LNCaP clone FGC (cell line): ENCODE measurements around the gene ZCCHC7.

Experiments
- DNase-seq: peaks from one replicate; pipeline ENCODE4 v3.0.0-alpha.2; 2011; ENCODE audit warnings: low read depth
- H3K4me3 ChIP-seq: 2 replicates; pipeline ENCODE4 v1.5.1; 2011; ENCODE audit warnings: mild to moderate bottlenecking, low read depth, low read length, control low read depth
- CTCF ChIP-seq: IDR thresholded peaks from 2 replicates; pipeline ENCODE4 v1.5.1; 2012; ENCODE audit warnings: mild to moderate bottlenecking; ENCODE audit not compliant: control insufficient read depth, insufficient read depth; ENCODE audit errors: extremely low read depth

The ZCCHC7 gene

GRCh38 chr9:37382982-37383357 lies 262.6 kb downstream of the ZCCHC7 start:
- DNase-seq = no peak
- no peak overlapping the region for H3K4me3 ChIP-seq
- TF ChIP-seq CTCF = no peak

GRCh38 chr9:37383393-37383792 lies 263.0 kb downstream of the ZCCHC7 start:
- no peak for TF ChIP-seq CTCF
- no peak overlapping the region for H3K4me3 ChIP-seq
- no peak for DNase-seq

- no peak overlapping the region for H3K4me3 ChIP-seq
- DNase-seq = no peak
- no peak for TF ChIP-seq CTCF
Observed at GRCh38 chr9:37383876-37384746, 263.7 kb downstream of the ZCCHC7 start.

GRCh38 chr9:37385286-37385685 lies 264.9 kb downstream of the ZCCHC7 start:
- no peak for DNase-seq
- no peak for TF ChIP-seq CTCF

GRCh38 chr9:37386988-37387387 lies 266.6 kb downstream of the ZCCHC7 start:
- no peak for TF ChIP-seq CTCF
- H3K4me3 ChIP-seq = no peak overlapping the region
- no peak for DNase-seq

More at GRCh38 chr9:37385286-37385685, 264.9 kb downstream of the ZCCHC7 start:
- no peak overlapping the region for H3K4me3 ChIP-seq

GRCh38 chr9:37390759-37391158 lies 270.4 kb downstream of the ZCCHC7 start:
- no peak for DNase-seq
- peak; percentile 37 for TF ChIP-seq CTCF
- H3K4me3 ChIP-seq = no peak overlapping the region

- no peak for TF ChIP-seq CTCF
- DNase-seq = no peak
Observed at GRCh38 chr9:37392272-37392671, 271.9 kb downstream of the ZCCHC7 start.

More at GRCh38 chr9:37392272-37392671, 271.9 kb downstream of the ZCCHC7 start:
- no peak overlapping the region for H3K4me3 ChIP-seq
